Measurements from ENCODE around the gene CETP.
A peak's percentile ranks its signal among the peaks of the same experiment; 100 is the strongest.

Gene CETP

GRCh38 chr16:56999409-57000270 lies 37.9 kb downstream of the CETP start:
- peak; percentile 27 for DNase-seq

GRCh38 chr16:57000271-57001025 lies 38.7 kb downstream of the CETP start:
- peak; percentile 45 for DNase-seq

GRCh38 chr16:57001026-57001679 lies 39.4 kb downstream of the CETP start:
- peak; percentile 3 for DNase-seq

GRCh38 chr16:57003439-57004386 lies 42.0 kb downstream of the CETP start:
- peak; percentile 8 for DNase-seq

GRCh38 chr16:57004387-57005250 lies 42.9 kb downstream of the CETP start:
- DNase-seq, result peak; percentile 2

- peak; percentile 36 for DNase-seq
Measured at GRCh38 chr16:57005597-57005996, 43.8 kb downstream of the CETP start.

- DNase-seq, result peak; percentile 1
Measured at GRCh38 chr16:57007050-57007449, 45.3 kb downstream of the CETP start.

GRCh38 chr16:57007530-57007929 lies 45.8 kb downstream of the CETP start:
- DNase-seq, result no peak

- no peak for DNase-seq
Measured at GRCh38 chr16:57008440-57008839, 46.7 kb downstream of the CETP start.

- peak; percentile 46 for DNase-seq
Measured at GRCh38 chr16:57009643-57010170, 48.0 kb downstream of the CETP start.

GRCh38 chr16:57012353-57012752 lies 50.6 kb downstream of the CETP start:
- peak; percentile 2 for DNase-seq

- DNase-seq, result peak; percentile 6
Measured at GRCh38 chr16:57013229-57013628, 51.5 kb downstream of the CETP start.

- peak; percentile 9 for DNase-seq
Measured at GRCh38 chr16:57013902-57014301, 52.2 kb downstream of the CETP start.

- peak; percentile 58 for DNase-seq
Measured at GRCh38 chr16:57016301-57016700, 54.6 kb downstream of the CETP start.

- peak; percentile 4 for DNase-seq
Measured at GRCh38 chr16:57016831-57017230, 55.1 kb downstream of the CETP start.

GRCh38 chr16:57017251-57017650 lies 55.5 kb downstream of the CETP start:
- peak; percentile 2 for DNase-seq

GRCh38 chr16:57019746-57020145 lies 58.0 kb downstream of the CETP start:
- no peak for DNase-seq

- DNase-seq, result peak; percentile 1
Measured at GRCh38 chr16:57020651-57021050, 58.9 kb downstream of the CETP start.

GRCh38 chr16:57021757-57022156 lies 60.0 kb downstream of the CETP start:
- DNase-seq, result peak; percentile 4

- no peak for DNase-seq
Measured at GRCh38 chr16:57022445-57022844, 60.7 kb downstream of the CETP start.
